Activated T-cell treated with anti-CD3 and anti-CD28 coated beads, Interleukin-2, amount 50 U/mL, for 48 hours (primary cell): ENCODE measurements around the gene DNM1.
"Not testable (repeated sequence)": the region's sequence is repeated elsewhere in the genome, so short reads cannot be mapped to it uniquely, and the experiment has no call there.

Source experiments
- DNase-seq, 2 experiments: peaks; one replicate each; pipeline ENCODE4 v3.0.0-alpha.2; 2020

DNM1 gene

DNA sequence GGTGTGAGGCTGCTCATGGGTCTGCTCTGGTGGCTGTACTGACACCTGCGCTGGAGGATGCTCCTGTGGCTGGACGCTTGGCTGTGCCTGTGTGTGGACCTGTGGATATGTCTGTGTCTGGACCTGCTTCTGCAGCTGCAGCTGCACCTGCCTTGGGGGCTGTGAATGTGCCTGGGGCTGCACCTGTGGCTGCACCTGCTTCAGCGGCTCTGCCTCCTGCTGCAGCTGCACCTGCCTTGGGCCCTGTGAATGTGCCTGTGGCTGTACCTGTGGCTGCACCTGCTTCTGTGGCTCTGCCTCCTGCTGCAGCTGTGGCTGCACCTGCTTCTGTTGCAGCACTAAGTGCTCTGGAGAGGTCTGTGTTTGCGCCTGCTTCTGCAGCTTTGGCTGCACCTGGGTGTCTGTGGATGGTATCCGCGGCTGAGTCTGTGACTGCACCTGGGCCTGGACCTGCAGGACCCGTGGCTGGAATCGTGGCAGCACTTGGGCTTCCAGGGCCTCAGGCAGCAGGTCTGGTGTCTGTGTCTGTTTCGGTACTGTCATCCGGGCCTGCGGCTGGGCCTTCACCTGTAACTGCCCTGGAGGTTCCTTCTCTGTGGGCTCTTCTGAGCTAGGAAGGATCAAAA, 24.3 kb upstream of the DNM1 start:
- DNase-seq, result no peak

DNA sequence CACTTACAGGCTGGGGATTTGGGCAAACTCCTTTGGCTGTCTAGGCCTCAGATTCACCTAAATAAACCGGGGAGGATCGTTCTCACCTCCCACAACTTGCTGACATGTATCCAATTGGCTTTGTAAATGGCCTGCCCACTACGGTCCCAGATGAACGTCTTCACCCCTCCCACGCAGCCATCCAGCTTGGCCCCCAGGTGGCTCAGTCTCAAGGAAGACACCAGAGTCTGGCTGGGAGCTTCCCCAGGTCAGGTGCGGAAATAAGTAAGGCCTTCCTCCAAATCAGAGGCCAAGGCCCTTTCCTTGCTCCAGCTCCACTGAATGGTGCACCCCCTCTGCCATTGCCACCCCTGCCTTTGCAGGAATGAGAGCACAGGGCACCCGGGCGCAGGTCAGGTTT, 23.2 kb upstream of the DNM1 start:
- no peak for DNase-seq

DNA sequence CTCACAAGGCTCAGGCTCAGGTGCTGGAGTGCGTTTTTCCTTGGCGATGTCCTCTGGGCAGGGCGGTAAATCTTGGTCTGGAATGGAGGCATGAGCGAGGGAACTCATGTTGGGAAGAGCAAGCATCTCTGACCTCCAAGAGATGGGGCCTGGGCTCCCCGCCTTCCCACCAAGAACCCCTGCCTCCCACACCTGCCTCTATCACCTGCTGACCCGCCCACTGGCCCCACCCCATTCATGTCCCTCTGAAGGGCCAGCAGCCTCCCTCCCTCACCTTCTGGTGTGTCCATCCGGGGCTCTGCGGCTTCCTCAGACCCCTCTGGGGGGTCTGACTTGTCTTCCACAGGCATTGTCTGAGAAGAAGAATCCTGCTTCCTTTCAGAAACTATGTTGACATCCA, 22.7 kb upstream of the DNM1 start:
- no peak for DNase-seq

DNA sequence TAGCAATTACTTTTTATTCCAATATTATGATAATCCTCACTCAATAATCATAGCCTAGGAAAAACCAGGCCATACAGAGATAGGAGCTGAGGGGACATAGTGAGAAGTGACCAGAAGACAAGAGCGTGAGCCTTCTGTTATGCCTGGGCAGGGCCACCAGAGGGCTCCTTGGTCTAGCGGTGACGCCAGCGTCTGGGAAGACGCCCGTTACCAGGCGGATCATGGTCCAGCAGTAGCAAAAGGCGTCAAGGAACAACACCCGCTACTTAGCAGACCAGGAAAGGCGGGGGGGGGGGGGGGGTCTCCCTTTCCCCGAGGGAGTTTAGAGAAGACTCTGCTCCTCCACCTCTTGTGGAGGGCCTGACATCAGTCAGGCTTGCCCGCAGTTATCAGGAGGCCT, 21.7 kb upstream of the DNM1 start:
- DNase-seq, result not testable (repeated sequence)

DNA sequence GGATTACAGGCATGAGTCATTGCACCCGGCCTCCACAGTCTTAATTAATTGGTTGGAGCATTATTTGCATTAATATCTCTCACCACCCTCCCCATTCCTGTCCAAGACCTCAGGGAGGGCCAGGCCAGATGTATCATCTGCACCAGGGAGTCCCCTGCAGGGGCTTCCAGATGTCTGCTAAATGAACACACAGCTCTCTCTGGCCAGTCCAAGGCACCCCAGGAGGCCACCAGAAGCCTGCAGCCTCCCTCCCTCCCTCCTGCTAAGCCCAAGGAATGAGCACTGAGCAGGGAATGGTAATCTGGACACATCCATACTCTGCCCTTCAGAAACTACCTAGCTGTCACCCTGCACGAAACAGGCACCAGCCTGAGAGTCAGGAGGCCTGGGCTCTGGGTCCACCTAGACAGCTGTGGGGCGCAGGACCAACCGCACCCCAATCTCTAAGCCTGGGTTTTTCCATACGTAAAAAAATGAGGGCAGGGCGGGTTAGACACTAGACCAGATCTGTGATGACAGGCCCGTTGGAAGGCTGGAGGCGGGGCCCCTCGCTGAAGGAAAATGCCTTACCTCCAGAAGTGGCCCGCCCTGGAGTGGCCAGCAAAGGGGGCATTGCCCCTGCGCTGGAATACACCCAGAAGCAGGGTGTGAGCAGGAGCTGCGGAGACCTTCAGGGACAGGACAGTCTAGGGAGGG, 20.1 kb upstream of the DNM1 start:
- DNase-seq, result no peak

DNA sequence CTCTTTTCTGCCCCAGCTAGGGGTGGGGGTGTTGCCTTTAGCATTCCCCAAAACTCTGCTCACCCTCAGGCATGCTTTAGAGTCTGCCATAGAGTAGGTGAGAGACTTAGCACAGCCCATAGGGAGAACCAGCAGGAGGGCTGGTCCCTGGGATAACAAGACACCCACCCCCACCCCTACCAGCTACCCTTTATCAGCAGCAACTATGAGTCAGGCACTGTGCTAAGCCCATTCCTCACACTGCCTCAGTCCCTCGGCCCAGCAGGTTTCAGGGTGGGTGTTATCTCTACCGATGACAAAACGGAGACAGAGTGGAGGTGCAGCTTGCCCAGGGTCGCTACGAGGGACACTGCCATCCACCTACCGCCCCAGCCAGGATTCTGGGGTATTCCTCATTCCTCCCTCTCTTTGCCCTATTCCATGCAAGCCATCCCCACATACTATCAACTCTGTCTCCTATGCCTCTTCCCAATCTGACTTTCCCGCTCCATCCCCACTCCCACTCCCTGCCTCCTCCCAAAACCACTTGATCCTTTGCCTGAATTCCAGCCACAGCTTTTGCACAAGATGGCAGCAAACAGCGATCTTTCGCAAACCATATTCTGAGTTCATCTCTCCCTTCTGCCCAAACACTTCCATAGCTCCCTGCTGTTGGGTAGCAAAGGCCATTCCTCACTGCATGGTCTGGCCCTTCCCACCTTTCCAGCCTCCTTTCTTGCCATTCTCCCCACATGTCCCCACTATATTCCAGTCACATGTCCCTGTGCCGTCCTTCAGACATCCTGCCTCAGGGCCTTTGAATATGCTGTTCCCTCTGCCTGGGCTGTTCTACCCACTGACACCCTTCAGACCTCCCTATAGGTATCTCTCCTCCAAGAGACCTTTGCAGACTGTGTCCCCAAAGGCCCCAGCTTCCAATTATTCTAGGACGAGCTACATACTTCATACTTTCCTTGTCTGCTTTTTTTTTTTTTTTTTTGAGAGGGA, 16.9 kb upstream of the DNM1 start:
- no peak for DNase-seq

DNA sequence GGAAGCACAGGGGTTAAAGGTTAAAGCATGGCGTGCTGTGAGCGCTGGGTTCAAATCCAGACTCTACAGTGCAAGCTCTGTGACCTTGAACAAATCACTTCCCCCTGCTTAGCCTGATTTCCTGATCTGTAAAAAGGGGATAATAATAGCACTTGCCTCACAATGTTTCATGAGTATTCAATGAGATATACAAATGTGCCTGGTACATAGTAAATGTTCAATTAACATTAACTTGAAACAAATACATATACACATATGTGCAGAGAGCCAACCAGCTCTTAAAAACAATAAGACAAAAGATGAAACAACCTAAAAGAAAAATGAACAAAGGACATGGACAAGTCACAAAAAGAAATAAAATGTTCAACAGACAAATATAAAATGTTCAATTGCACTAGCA, 15.8 kb upstream of the DNM1 start:
- DNase-seq, result no peak

DNA sequence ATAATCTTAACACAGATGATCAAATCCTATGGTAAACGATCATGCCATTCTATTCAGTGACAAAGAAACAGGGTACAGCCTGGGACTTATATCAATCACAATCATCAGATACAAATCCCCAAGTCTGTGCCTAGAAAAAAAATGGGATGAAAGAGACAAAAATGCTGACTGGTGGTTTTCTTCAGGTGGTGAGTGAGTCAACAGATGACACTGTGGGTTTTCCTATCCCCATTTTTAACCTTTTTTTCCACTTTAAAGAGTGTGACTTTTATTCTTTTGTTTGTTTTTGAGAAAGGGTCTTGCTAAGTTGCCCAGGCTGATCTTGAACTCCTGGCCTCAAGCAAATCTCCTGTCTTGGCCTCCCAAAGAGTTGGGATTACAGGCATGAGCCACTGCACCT, 15.0 kb upstream of the DNM1 start:
- no peak for DNase-seq

DNA sequence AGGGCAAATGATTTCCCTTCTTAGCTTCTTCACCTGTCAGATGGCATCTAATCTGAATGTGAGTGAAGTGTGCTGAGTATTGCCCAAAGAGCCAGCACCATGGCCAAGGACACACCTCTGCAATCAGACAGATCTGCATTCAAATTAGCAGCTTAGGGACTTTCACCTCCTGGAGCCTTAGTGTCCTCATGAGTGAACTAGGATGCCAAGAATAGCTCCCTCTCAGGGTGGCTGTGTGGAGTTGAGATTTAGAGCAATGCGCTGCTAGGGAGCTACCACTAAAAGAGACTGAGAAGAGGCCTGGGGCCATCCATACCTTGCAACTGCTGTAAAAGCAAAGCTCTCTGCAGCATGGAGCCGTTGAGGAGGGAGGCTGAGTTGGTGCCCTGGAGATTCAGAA, 13.2 kb upstream of the DNM1 start:
- no peak for DNase-seq

DNA sequence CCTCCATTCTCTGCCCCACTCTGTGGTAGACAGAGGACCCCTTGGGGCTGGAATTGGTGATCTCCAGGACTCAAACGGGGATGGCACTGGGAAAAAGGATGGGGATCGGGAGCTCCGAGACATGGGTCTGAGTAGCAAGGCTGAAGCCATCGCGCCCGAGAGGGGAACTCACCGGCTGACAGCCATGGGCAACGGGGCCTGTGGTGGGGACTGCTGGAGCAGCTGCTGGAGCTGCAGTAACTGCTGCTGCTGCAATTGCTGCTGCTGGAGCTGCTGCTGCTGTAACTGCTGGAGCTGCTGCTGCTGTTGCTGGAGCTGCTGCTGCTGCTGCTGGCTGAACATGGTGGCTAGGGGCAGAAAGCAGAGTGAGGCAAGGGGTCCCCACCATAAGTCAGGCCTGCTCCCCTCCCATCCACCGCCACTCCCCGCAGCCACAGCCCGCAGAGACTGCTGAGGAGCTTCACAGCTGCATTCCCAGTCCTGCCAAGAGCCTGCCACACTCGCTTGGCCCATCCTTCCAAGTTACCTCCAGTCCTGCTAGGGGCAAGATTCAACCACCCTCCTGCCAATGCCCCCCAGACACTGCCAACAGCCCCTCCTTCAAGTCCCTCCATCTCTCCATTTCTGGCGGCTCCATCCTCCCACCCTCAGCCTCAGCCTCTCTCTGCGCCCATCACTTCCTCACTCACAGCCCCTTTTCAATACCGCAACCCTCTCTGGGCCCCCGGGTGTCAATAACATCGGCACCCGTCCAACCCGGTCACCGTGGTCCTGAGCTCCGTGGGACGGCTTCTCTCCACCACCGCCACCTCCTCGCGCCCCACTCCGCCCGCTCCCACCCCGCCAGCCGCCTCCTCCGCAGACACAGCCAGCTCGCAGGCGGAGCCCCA, 12.4 kb upstream of the DNM1 start:
- DNase-seq, result no peak

DNA sequence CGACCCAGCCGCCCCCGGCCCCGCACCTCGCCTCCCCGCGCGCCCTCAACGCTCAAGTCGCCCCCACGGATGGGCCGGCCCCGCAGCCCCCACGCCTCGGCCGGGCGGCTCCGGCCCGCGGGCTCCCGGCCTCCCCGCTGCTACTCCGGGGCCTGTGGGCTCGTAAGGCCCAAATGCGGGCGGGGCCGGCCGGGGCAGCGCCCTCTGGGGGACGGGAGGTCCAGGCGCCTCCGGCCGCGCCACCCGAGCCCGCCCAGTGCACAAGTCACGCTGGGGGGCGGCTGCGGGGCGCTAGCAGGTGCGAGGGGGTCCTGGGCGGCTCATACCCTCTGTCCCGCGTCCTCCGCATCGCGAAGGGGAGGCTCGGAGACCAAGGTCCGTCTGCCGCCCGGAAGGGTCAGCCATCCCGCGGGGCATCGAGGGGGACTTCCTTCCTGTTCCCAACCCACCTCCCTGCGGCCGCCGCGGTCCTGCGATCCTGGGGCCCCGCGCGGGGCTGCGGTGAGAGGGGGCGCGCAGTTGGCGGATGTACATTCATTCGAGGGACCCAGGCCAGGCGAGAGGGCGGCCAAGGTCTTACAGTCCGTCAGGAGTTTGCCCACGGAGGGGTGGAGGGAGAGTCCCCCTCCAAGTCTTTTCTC, 11.7 kb upstream of the DNM1 start, which contains the start of gene CIZ1:
CIZ1 (minus strand) TSS at position 167 of the 641 bp plus-strand sequence. CDS start 715 bp downstream, outside the sequence.
- peak; percentile 81 to 85 for DNase-seq

DNA sequence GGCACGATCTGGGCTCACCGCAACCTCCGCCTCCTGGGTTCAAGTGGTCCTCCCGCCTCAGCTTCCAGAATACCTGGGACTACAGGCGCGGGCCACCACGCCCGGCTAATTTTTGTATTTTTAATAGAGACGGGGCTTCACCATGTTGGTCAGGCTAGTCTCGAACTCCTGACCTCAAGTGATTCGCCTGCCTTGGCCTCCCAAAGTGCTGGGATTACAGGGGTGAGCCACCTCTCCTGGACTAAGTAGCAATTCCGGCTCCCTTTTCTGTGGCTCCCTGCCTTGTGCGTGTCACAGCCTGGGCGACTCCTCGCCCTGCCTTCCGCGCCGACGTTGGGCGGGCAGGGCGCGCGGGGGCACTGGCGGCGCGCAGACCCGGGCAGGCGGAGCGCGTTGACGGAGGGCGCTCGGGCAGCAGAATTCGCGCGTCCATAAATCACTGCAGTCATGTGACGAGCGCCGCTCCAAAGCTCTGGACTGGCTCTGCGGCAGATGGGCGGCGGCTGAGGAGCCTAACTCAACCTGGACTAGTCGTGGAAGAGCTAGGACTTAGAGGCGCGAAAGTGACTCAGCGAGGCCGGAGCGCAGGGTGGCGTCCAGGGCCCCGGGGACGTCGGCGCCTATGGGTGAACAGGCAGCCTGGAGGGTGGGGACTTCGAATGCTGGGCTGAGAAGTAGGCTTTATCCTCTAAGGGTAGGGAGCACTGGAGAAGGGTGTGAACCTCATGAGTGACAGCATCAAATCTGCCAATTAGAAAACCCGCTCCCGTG, 10.4 kb upstream of the DNM1 start:
- DNase-seq, result peak; percentile 22 to 31

DNA sequence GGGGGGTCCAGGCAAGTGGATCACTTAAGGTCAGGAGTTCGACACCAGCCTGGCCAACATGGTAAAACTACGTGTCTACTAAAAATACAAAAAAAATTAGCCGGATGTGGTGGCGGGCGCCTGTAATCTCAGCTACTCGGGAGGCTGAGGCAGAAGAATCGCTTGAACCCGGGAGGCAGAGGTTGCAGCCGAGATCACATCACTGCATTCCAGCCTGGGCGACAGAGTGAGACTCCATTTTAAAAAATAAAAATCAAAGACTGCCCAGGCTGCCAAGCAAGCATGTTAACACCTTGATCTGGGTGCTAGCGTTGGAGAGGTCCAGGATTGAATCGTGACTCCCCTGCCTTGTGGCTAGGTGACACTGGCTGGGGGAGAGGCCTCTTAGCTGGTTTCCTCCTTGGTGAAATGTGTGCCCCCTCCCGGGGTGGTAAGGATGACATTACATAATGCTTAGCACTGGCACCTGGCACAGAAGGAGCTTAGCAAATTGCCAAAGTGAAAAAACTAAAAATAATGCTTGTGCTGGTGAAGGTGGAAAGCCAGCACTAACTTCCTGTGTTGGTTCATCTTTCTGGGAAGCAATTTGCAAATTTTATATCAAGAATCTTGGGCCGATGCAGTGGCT, 9.6 kb upstream of the DNM1 start:
- DNase-seq, result no peak

DNA sequence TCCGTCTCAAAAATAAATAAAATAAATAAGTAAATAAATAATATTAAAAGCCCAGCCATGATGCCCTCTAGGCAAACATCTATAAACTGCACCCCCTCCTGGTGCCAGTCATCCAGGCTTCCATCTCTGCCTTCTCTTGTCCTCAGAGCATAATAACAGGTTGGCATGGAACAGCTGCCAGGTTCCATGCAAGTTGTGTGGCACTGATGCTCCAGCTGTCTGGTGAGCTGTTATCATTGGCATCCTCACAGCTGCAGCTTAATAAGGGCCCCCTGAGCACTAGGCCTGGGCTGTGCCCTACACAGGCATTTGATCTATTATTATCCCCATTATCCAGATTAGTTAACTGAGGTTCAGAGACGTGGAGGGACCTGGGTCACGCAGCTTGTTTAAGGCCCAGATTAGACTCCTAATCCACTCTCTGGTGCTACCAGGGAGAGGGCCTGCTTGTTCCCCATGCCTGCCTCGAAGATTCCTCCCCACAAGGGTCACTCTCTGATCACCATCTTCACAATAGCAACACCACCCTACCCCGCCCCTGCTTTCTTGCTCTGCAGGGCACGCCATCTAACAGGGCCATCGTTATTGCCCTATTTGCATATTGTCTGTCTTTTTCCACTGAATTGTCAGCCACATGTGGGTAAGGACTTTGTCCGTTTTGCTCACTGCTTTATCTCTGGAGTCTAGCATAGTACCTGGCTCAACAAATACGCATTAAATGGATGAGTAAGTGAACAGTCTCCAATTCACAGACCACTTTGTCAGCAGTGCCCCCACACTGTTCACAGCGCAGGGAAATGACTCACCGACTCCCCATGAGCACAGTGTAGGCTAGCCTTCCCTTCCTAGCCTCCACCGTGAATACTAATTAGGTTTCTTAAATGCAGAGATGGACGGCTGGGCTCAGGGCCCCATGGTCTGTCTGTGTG, 1.5 kb upstream of the DNM1 start:
- DNase-seq, result no peak

DNA sequence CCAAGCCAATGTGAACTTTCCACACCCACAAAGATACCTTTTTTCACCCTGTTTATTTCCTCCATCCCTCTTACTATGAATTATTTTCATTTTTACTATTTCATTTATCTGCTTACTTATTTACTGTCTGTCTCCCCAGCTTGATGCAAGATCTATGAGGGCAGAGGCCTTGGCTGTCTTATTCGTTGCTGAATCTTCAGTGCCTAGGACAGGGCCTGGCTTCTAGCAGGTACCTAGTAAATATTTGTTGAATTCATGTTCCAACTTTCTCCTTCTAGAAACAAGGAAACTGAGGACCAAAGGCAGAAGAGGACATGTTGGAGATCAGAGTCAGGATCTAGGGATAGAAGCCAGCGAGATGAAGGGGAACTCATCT, 543 bp upstream of the DNM1 start:
- no peak for DNase-seq

DNA sequence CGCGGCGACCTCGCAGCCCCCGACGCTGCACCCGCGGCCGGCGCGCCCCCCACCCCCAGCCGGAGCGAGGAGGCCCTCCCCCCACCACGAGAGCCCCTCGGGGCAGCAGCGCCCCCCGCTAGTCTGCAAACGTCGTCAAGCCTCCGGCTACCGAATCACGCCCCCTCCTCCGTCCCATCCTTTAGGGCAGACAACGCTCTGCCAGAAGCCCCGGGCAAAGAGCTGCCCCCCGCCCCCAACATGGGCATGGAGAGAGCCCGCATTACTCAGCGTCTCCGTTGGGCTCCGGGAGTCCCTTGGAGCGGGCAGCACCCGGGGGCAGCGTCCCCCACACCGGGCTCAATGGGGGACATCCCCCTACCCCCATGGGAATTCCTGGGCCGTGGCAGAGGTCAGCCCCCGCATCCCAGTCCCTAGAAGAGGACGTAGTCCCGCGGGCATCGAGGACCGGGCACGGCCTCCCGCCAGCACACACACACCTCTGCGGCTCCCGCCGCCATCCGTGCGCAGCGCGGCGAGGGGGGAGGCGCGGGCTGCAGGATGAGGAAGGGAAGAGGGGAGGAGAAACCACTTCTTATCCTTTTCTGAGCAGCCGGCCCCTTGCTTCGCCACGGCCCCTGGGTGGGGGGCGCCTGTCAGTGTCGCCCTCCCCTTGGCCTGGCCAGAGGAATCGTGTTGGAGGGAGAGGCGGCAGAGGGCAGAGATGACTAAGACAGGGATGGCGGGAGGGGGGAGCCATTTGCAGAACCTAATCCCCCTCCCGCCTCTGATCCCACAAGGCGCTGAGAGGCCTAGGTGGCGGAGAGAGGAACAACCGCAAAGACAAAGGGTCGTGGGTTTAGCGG, 750 bp downstream of the DNM1 start:
- DNase-seq, result peak in 1 of 2 experiments; percentile 34

DNA sequence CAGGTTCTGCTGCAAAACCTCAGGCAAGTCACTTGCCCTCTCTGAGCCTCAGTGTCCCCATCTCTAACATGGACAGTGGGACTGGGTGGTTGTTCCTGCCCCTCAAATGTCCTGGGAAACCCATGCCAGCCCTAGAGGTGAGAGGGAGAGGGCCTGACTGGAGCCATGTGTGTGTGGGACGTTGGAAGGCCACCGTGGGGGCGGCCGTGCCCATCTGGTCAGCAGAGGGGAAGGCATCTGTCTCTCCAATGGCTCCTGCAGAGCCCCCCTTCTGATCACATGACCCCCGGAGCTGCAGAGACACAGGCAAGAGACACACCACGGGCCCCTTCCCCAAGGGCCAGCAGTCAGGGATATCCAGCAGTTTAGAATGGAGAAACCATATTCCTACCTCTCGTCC, 1.7 kb downstream of the DNM1 start:
- DNase-seq, result no peak

DNA sequence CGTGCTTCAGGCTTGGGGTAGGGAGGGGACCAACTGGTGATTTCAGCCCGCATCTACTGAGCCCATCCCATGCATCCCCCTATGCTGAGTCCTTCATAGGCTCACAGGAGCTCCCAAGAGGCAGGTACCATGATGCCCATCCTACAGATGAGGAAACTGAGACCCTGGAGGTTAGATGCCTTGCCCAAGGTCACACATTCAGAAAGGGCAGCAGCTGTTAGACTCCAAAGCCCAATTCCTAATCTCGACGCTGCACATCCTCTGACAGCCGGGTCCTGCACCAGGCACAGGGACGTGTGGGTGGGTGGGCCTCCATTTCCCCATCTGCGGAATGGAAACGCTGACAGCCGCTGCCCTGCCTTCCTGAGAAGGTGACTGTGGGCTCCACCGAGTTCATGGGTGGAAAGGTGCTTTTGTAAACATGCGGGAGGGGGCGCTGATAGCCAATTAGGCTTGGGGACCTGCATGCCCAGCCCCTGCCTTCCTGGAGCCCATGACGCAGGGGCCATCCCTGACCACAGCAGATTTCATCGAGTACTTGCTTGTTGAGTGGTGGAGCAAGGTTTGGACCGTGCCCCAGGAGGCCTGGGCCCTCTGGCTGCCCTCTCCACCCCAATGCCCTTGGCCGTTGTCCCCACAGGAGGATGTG, 2.2 kb downstream of the DNM1 start:
- no peak for DNase-seq
